Fibroblast of the aortic adventitia (primary cell): ENCODE data around the gene DOCK1. TPM values are rescaled to one million over a fixed set of nuclear protein-coding genes. Genes with fewer than 3 reads are reported as not detected.

Experiments used
- DNase-seq: peaks from one replicate; pipeline ENCODE4 v3.0.0-alpha.2; 2010; ENCODE audit warnings: low read depth
- H3K4me3 ChIP-seq: 2 replicates; pipeline ENCODE4 v1.5.1; 2011; ENCODE audit warnings: low read depth, mild to moderate bottlenecking, control low read depth, low read length, moderate library complexity
- CTCF ChIP-seq: IDR thresholded peaks from 2 replicates; pipeline ENCODE4 v1.5.1; 2011; ENCODE audit warnings: mild to moderate bottlenecking, low read length, control low read depth, inconsistent platforms; ENCODE audit not compliant: insufficient read depth
- total RNA-seq: library from RNA; depleted of rRNA; stranded (reverse); fragments of >200 nt; gene quantifications from 2 replicates; pipeline ENCODE4 v1.2.3, GENCODE V29; 2012; ENCODE audit warnings: low replicate concordance

The DOCK1 gene
- total RNA-seq, 1 donor = 75.2 TPM

GRCh38 chr10:126924915-126925300, 19.7 kb downstream of the DOCK1 start:
- no peak overlapping the region for H3K4me3 ChIP-seq
- DNase-seq = peak; percentile 41
- TF ChIP-seq CTCF = no peak

GRCh38 chr10:126926568-126926967, 21.3 kb downstream of the DOCK1 start:
- no peak for TF ChIP-seq CTCF
- H3K4me3 ChIP-seq = no peak overlapping the region
- DNase-seq = no peak

GRCh38 chr10:126927799-126928198, 22.6 kb downstream of the DOCK1 start:
- DNase-seq = no peak
- TF ChIP-seq CTCF = no peak
- H3K4me3 ChIP-seq = no peak overlapping the region

- H3K4me3 ChIP-seq = no peak overlapping the region
- no peak for TF ChIP-seq CTCF
Observed at GRCh38 chr10:126928274-126928673, 23.0 kb downstream of the DOCK1 start.

GRCh38 chr10:126929391-126929790, 24.2 kb downstream of the DOCK1 start:
- TF ChIP-seq CTCF = no peak
- H3K4me3 ChIP-seq = no peak overlapping the region
- no peak for DNase-seq

More at GRCh38 chr10:126928274-126928673, 23.0 kb downstream of the DOCK1 start:
- no peak for DNase-seq

GRCh38 chr10:126930131-126930882, 25.1 kb downstream of the DOCK1 start:
- no peak for TF ChIP-seq CTCF
- no peak for DNase-seq
- no peak overlapping the region for H3K4me3 ChIP-seq
